ENCODE data around the gene MYH7.

Gene MYH7

GRCh38 chr14:23385642-23386265 is 49.7 kb downstream of the MYH7 start:
- DNase-seq = no peak

- DNase-seq = no peak
These were observed 50.2 kb downstream of the MYH7 start for GRCh38 chr14:23385244-23385641.

GRCh38 chr14:23384364-23385080 is 50.9 kb downstream of the MYH7 start:
- DNase-seq = no peak

GRCh38 chr14:23382731-23383440 is 52.6 kb downstream of the MYH7 start:
- no peak for DNase-seq

GRCh38 chr14:23382276-23382675 is 53.2 kb downstream of the MYH7 start:
- no peak for DNase-seq

- no peak for DNase-seq
These were observed 53.6 kb downstream of the MYH7 start for GRCh38 chr14:23381871-23382270.

GRCh38 chr14:23380976-23381375 is 54.5 kb downstream of the MYH7 start:
- DNase-seq = no peak

GRCh38 chr14:23380197-23380914 is 55.1 kb downstream of the MYH7 start:
- DNase-seq = no peak

- DNase-seq = peak; percentile 71
These were observed 55.9 kb downstream of the MYH7 start for GRCh38 chr14:23379366-23380196.

- DNase-seq = no peak
These were observed 56.7 kb downstream of the MYH7 start for GRCh38 chr14:23378612-23379220.

- DNase-seq = no peak
These were observed 57.6 kb downstream of the MYH7 start for GRCh38 chr14:23377573-23378563.

- DNase-seq = no peak
These were observed 58.3 kb downstream of the MYH7 start for GRCh38 chr14:23377198-23377550.

- no peak for DNase-seq
These were observed 58.8 kb downstream of the MYH7 start, which contains the start of gene CMTM5 for GRCh38 chr14:23376482-23377197. TSS of gene CMTM5 (plus strand) at chr14:23377046. CDS start at chr14:23377252, 206 bp downstream.

- DNase-seq = no peak
These were observed 59.8 kb downstream of the MYH7 start for GRCh38 chr14:23375527-23376251.

- DNase-seq = no peak
These were observed 62.4 kb downstream of the MYH7 start for GRCh38 chr14:23373041-23373440.

- DNase-seq = no peak
These were observed 63.0 kb downstream of the MYH7 start, which contains the start of gene IL25 for GRCh38 chr14:23372509-23372908. TSS of gene IL25 (plus strand) at chr14:23372809.

- no peak for DNase-seq
These were observed 63.6 kb downstream of the MYH7 start for GRCh38 chr14:23371865-23372264.

GRCh38 chr14:23370221-23370620 is 65.2 kb downstream of the MYH7 start:
- no peak for DNase-seq

- DNase-seq = no peak
These were observed 69.0 kb downstream of the MYH7 start for GRCh38 chr14:23366426-23366921.

Measured in CD4-positive, alpha-beta T cell treated with Interleukin-12 subunit alpha and Interleukin-12 subunit beta, for 1 hour (primary cell).